Fibroblast of lung (primary cell): ENCODE results near the gene ARHGEF12. TPM values are rescaled to one million over a fixed set of nuclear protein-coding genes. Genes with fewer than 3 reads are reported as not detected.
A peak's percentile ranks its signal among the peaks of the same experiment; 100 is the strongest.

Source experiments
- DNase-seq, 2 donors: peaks; one replicate each; pipeline versions ENCODE4 v3.0.0 to v3.0.0-alpha.2; 2010; ENCODE audit warnings: low read depth in 2 of 2
- H2AFZ ChIP-seq: 2 replicates; pipeline ENCODE4 v1.5.1; 2012; ENCODE audit warnings: low read length, control low read depth, inconsistent platforms
- H3K27ac ChIP-seq: 2 replicates; pipeline ENCODE4 v1.5.1; 2011; ENCODE audit warnings: low read length, control low read depth; ENCODE audit not compliant: insufficient read depth
- H3K27me3 ChIP-seq: 2 replicates; pipeline ENCODE4 v1.5.1; 2011; ENCODE audit warnings: mild to moderate bottlenecking, low read length; ENCODE audit not compliant: control insufficient read depth, insufficient read depth
- H3K36me3 ChIP-seq: 2 replicates; pipeline ENCODE4 v1.5.1; 2011; ENCODE audit warnings: low read length; ENCODE audit not compliant: control insufficient read depth, insufficient read depth
- H3K4me1 ChIP-seq: 2 replicates; pipeline ENCODE4 v1.5.1; 2011; ENCODE audit warnings: low read length; ENCODE audit not compliant: control insufficient read depth, insufficient read depth; ENCODE audit errors: extremely low read depth
- H3K4me2 ChIP-seq: 2 replicates; pipeline ENCODE4 v1.5.1; 2011; ENCODE audit warnings: low read length, control low read depth; ENCODE audit not compliant: insufficient read depth; ENCODE audit errors: extremely low read depth
- H3K4me3 ChIP-seq, 4 experiments: fragments of 200-600 bp in 1 of 4; sonication (generic) in 1 of 4; replicated peaks in 1 of 4; 2 replicates each; pipeline ENCODE4 v1.5.1; 2011 to 2016; ENCODE audit warnings: low read length in 4 of 4, low read depth in 3 of 4, mild to moderate bottlenecking in 3 of 4, control low read depth in 2 of 4, inconsistent platforms in 1 of 4, mixed read lengths in 1 of 4; ENCODE audit not compliant: insufficient read depth in 1 of 4; ENCODE audit errors: control extremely low read depth in 1 of 4
- H3K79me2 ChIP-seq: 2 replicates; pipeline ENCODE4 v1.5.1; 2012; ENCODE audit warnings: mild to moderate bottlenecking, low read length, inconsistent platforms; ENCODE audit not compliant: control insufficient read depth, insufficient read depth
- H3K9ac ChIP-seq: 2 replicates; pipeline ENCODE4 v1.5.1; 2011; ENCODE audit warnings: mild to moderate bottlenecking, low read length, control low read depth; ENCODE audit not compliant: insufficient read depth
- H3K9me3 ChIP-seq: 2 replicates; pipeline ENCODE4 v1.5.1; 2012; ENCODE audit warnings: low read depth, low read length; ENCODE audit not compliant: control insufficient read depth, insufficient read depth
- H4K20me1 ChIP-seq: 2 replicates; pipeline ENCODE4 v1.5.1; 2011; ENCODE audit warnings: low read length; ENCODE audit not compliant: control insufficient read depth, insufficient read depth; ENCODE audit errors: extremely low read depth
- EZH2 ChIP-seq: IDR thresholded peaks from 2 replicates; pipeline ENCODE4 v1.5.1; 2012; ENCODE audit warnings: low read length, control low read depth, mild to moderate bottlenecking; ENCODE audit errors: missing control alignments
- polyA plus RNA-seq, 2 donors: library from polyadenylated mRNA; depleted of rRNA in 1 of 2; stranded (reverse) in 1 of 2; unstranded in 1 of 2; fragments of >200 nt; gene quantifications; 2 replicates each; pipeline ENCODE4 v1.2.1, GENCODE V29; 2011 to 2012; ENCODE audit warnings: missing spikeins in 1 of 2
- total RNA-seq: library from RNA; depleted of rRNA; stranded (reverse); fragments of >200 nt; gene quantifications from 2 replicates; pipeline ENCODE4 v1.2.1, GENCODE V29; 2014
- TF ChIP-seq, protein P1 (sequence below), 2 donors: IDR thresholded peaks in 1 of 2; conservative IDR thresholded peaks in 1 of 2; 1 replicate in 1 of 2; 2 replicates in 1 of 2; pipeline ENCODE4 v1.5.1; 2011 to 2012; ENCODE audit warnings: low read length in 2 of 2, control low read depth in 1 of 2, inconsistent platforms in 1 of 2, low read depth in 1 of 2, mild to moderate bottlenecking in 1 of 2

Gene ARHGEF12
- total and polyA plus RNA-seq, 2 donors (not counting 1 experiment from before 2014, with no cell fraction given), result 63.1 to 141 TPM

DNA sequence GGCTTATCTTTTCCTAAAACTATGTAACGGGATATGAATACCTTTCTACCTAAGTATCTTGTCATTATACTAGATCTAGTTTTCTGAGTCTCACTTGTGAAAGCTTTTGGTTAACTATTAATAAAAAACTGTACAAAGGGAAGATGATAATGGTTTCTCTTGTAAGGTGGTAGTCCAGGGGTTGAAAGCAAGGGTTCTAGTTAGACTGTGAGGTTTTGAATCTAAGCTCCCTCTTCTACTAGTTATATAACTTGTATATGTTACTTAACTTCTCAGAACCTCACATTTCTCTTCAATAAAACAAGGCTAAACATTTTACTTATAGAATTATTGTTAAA, 54.3 kb downstream of the ARHGEF12 start:
- TF ChIP-seq, protein P1, sequence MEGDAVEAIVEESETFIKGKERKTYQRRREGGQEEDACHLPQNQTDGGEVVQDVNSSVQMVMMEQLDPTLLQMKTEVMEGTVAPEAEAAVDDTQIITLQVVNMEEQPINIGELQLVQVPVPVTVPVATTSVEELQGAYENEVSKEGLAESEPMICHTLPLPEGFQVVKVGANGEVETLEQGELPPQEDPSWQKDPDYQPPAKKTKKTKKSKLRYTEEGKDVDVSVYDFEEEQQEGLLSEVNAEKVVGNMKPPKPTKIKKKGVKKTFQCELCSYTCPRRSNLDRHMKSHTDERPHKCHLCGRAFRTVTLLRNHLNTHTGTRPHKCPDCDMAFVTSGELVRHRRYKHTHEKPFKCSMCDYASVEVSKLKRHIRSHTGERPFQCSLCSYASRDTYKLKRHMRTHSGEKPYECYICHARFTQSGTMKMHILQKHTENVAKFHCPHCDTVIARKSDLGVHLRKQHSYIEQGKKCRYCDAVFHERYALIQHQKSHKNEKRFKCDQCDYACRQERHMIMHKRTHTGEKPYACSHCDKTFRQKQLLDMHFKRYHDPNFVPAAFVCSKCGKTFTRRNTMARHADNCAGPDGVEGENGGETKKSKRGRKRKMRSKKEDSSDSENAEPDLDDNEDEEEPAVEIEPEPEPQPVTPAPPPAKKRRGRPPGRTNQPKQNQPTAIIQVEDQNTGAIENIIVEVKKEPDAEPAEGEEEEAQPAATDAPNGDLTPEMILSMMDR (conservative IDR thresholded peaks at IDR 0.05 in 1 of 2, IDR thresholded peaks at IDR 0.05 in 1 of 2; ENCODE audit: low read depth in 1 of 2, low read length in 2 of 2), result no peak
- no peaks in the 10 kb centered on the region for H3K36me3 ChIP-seq
- no peak for DNase-seq
- H3K4me1 ChIP-seq, result peaks cover 5% of the 10 kb centered on the region
- no peak overlapping the region for H3K27ac ChIP-seq
- no peak overlapping the region for H2AFZ ChIP-seq
- no peaks in the 10 kb centered on the region for H4K20me1 ChIP-seq
- H3K9ac ChIP-seq, result no peak overlapping the region
- H3K4me3 ChIP-seq, result no peak overlapping the region
- H3K4me2 ChIP-seq, result no peak overlapping the region
- no peaks in the 10 kb centered on the region for H3K9me3 ChIP-seq
- peaks cover 68% of the 10 kb centered on the region for H3K79me2 ChIP-seq
- H3K27me3 ChIP-seq, result no peaks in the 10 kb centered on the region

DNA sequence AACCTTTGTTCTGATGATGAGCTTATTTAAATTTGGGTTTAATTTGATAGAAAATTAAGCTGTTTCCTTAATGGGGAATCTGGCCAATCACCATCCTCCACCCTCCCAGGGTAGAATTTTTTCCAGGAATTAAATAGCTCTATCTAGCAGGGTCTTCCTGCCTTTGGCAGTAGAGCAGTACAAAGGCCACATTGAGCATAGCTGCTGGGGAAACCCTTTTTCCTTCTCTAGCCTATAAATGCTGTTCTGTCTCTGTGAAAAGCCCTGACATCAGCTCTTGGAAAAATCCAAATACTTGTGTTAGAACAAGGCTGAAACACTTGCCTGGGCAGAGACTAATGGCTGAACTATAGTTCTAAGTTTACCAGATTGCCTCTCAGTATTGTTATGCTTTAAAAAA, 55.1 kb downstream of the ARHGEF12 start:
- H3K9ac ChIP-seq, result no peak overlapping the region

GRCh38 chr11:120391854-120392253, 55.6 kb downstream of the ARHGEF12 start:
- TF ChIP-seq, protein P1 (conservative IDR thresholded peaks at IDR 0.05 in 1 of 2, IDR thresholded peaks at IDR 0.05 in 1 of 2; ENCODE audit: low read depth in 1 of 2, low read length in 2 of 2), result no peak
- TF ChIP-seq EZH2, result no peak
- Histone ChIP-seq H3K79me2 (peaks cover 66% of the 10 kb centered on the region), H4K20me1 (no peaks in the 10 kb centered on the region), H3K36me3 (no peaks in the 10 kb centered on the region), H3K9ac (no peak overlapping the region), H3K4me1 (peaks cover 3% of the 10 kb centered on the region), H3K4me3 (no peak overlapping the region), H3K27ac (no peak overlapping the region), H3K27me3 (no peaks in the 10 kb centered on the region), H3K4me2 (no peak overlapping the region), H3K9me3 (no peaks in the 10 kb centered on the region), H2AFZ (no peak overlapping the region)
- DNase-seq, result peak in 1 of 2 donors; percentile 31

More for the DNA sequence above, 55.1 kb downstream of the ARHGEF12 start:
- Histone ChIP-seq H4K20me1 (no peaks in the 10 kb centered on the region), H3K27me3 (no peaks in the 10 kb centered on the region), H3K79me2 (peaks cover 70% of the 10 kb centered on the region), H3K27ac (no peak overlapping the region), H3K4me1 (peaks cover 3% of the 10 kb centered on the region), H3K4me2 (no peak overlapping the region), H3K36me3 (no peaks in the 10 kb centered on the region), H2AFZ (no peak overlapping the region), H3K4me3 (no peak overlapping the region), H3K9me3 (no peaks in the 10 kb centered on the region)
- no peak for DNase-seq
- TF ChIP-seq, protein P1 (conservative IDR thresholded peaks at IDR 0.05 in 1 of 2, IDR thresholded peaks at IDR 0.05 in 1 of 2; ENCODE audit: low read depth in 1 of 2, low read length in 2 of 2), result no peak
- TF ChIP-seq EZH2, result no peak
